ENCODE measurements around the gene LETM1. TPM values are rescaled to one million over a fixed set of nuclear protein-coding genes. Genes with fewer than 3 reads are reported as not detected.

LETM1 gene
- total and polyA plus RNA-seq, 10 donors, result 6.5 to 47.7 (median 34.7) TPM

DNA sequence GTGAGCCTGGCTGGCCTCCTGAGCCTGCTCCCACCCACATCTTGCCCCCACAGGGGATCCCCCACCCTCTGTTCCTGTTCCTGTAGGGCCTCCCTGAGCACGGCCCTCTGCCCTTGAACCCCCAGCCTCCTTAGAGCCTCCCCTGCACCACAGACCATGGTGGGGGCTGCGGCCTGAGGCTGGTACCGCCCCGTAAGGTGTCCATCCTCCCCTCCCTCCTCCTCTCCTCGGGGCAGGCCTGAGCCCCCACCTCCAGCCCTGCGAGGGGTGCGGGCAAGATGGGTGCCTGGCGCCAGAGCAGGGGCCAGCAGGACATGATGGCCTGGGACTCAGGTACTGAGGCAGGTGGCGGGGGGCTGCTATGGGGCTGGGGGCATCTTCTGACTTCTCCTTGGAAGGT is 91.3 kb downstream of the LETM1 start:
- TF ChIP-seq POLR2AphosphoS5 (IDR thresholded peaks at IDR 0.05) (no peak), POLR2A (IDR thresholded peaks at IDR 0.05) (no peak)
- TF ChIP-seq, protein P1, sequence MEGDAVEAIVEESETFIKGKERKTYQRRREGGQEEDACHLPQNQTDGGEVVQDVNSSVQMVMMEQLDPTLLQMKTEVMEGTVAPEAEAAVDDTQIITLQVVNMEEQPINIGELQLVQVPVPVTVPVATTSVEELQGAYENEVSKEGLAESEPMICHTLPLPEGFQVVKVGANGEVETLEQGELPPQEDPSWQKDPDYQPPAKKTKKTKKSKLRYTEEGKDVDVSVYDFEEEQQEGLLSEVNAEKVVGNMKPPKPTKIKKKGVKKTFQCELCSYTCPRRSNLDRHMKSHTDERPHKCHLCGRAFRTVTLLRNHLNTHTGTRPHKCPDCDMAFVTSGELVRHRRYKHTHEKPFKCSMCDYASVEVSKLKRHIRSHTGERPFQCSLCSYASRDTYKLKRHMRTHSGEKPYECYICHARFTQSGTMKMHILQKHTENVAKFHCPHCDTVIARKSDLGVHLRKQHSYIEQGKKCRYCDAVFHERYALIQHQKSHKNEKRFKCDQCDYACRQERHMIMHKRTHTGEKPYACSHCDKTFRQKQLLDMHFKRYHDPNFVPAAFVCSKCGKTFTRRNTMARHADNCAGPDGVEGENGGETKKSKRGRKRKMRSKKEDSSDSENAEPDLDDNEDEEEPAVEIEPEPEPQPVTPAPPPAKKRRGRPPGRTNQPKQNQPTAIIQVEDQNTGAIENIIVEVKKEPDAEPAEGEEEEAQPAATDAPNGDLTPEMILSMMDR (IDR thresholded peaks at IDR 0.05 in 8 of 11, conservative IDR thresholded peaks at IDR 0.05 in 3 of 11), result no peak
- Histone ChIP-seq H3K27me3 (replicated peaks in 1 of 7) (peaks cover 0 to 78% (median 30%) of the 10 kb centered on the region in 7 donors), H3K9me3 (no peaks in the 10 kb centered on the region), H3K27ac (no peak overlapping the region), H3K4me3 (no peak overlapping the region), H3K4me1 (peaks cover 7 to 64% (median 42%) of the 10 kb centered on the region in 6 donors), H3K36me3 (no peaks in the 10 kb centered on the region)
- WGBS, 5 donors, result 74 to 91% (median 87%) methylated on average over 6 to 9 of the region's 9 CpGs
- intact Hi-C loops (cut with DNase I; ENCODE audit: low total_unique reads), result no loop called here
- DNase-seq, result no peak

DNA sequence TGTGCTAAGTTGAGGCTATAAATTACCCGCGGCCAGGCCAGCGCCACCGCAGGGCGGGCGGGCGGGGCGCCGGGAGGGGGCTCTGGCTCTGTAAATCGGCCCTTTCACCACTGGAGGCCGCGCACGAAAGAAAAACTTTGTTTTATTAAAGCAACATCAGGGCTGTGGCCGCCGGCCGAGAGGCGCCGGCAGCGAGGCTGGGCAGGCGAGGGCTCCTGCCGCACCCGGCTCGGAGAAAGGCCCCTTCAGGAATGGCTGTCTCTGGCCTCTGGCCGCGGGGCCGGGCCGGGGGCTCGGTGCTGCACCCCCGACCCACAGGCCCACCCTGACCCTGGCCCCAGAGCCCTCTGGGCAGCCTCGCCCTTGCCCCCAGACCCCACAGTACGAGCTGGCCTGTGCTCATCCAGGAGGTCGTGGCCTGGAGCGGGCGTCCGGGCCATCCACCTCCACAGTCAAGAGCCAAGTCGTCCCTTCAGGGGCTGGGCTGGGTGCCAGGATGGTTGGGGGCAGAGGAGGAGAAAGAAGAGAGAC is 92.3 kb downstream of the LETM1 start:
- DNase-seq, result no peak
- Histone ChIP-seq H3K36me3 (no peaks in the 10 kb centered on the region), H3K4me1 (peaks cover 7 to 67% (median 44%) of the 10 kb centered on the region in 6 donors), H3K27me3 (replicated peaks in 1 of 7) (peaks cover 0 to 67% (median 30%) of the 10 kb centered on the region in 7 donors), H3K4me3 (peak overlapping the region in 1 of 8 donors; percentile 15), H3K9me3 (no peaks in the 10 kb centered on the region), H3K27ac (no peak overlapping the region)
- intact Hi-C loops (cut with DNase I; ENCODE audit: low total_unique reads), result no loop called here
- TF ChIP-seq, protein P1 (IDR thresholded peaks at IDR 0.05 in 8 of 11, conservative IDR thresholded peaks at IDR 0.05 in 3 of 11), result peak in 1 of 11 experiments; percentile 34
- TF ChIP-seq POLR2A (IDR thresholded peaks at IDR 0.05), result no peak
- 10 to 18% (median 16%) methylated on average over 12 to 36 of the region's 36 CpGs for WGBS, 5 donors

DNA sequence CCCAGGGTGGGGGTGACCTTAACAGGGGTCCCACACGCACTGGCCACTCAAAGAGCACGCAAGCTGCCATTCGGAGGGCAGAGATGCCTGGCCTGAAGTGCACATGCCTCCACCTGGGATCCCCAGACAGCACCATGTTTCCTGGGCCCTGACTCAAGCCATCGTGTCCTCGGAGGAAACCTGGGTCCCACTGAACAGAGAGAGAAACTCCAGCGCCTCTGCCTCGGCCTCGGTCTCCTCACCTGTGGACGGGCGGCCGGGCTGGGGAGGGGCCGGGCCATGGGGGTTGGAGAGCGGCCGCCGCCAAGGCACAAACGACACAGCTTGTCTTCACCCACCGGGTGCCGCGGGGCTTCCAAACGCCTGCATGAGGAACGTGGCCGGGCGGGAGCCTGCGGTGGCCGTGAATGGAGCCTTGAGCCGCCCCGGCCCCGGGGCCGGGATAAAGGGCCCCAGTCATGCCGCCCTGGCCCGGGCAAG is 92.8 kb downstream of the LETM1 start:
- H3K4me3 ChIP-seq, result peak overlapping the region in 1 of 8 donors; percentile 15
- no peaks in the 10 kb centered on the region for H3K36me3 ChIP-seq
- H3K27ac ChIP-seq, result no peak overlapping the region
- H3K4me1 ChIP-seq, result peaks cover 7 to 62% (median 42%) of the 10 kb centered on the region in 6 donors
- TF ChIP-seq, protein P1 (IDR thresholded peaks at IDR 0.05 in 8 of 11, conservative IDR thresholded peaks at IDR 0.05 in 3 of 11), result no peak
- TF ChIP-seq POLR2AphosphoS5 (IDR thresholded peaks at IDR 0.05) (no peak), POLR2A (IDR thresholded peaks at IDR 0.05) (no peak)
- WGBS, 5 donors, result 32 to 47% (median 34%) methylated on average over 19 to 31 of the region's 31 CpGs; no CpG with 5 or more reads in 1 of the 5 donors
- no peak for DNase-seq
- peaks cover 0 to 62% (median 26%) of the 10 kb centered on the region in 7 donors for H3K27me3 ChIP-seq (replicated peaks in 1 of 7)
- intact Hi-C loops (cut with DNase I; ENCODE audit: low total_unique reads), result no loop called here
- H3K9me3 ChIP-seq, result no peaks in the 10 kb centered on the region

DNA sequence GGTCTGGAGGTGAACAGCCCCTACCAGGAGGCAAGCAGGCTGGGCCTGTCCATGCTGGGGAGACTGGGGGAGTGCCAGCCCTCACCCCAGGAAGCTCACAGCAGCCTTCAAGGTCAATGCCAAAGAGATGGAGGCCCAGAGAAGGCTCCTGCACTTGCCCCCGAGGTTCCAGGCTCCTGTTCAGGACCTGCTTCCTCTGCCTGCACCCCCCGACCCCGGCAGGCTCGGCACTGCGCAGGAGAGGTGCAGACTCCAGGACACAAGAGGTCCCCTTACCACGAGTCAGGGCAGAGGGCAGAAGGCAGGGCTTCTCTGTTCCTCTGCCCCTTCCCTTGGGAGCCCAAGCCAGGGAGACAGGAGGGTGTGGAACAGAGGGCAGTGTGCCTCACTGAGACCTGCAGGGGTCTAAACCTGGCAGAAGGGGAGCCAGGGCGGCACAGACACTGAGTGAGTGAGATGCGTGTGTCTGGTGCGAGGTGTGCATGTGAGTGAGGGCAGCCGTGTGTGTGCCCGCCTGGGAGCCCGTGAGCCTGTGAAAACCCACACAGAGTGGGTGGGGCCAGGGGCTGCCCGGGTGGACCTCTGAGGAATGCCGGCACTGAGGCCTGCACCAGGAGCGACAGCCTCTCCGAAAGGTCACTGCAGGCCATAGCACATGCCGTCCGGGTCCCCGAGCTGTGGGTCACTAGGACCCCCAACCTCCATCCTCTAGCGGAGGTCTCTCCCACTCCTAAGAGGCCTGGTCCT is 93.5 kb downstream of the LETM1 start:
- intact Hi-C loops (cut with DNase I; ENCODE audit: low total_unique reads), result no loop called here
- Histone ChIP-seq H3K4me1 (peaks cover 7 to 56% (median 40%) of the 10 kb centered on the region in 6 donors), H3K27ac (no peak overlapping the region), H3K36me3 (no peaks in the 10 kb centered on the region), H3K4me3 (no peak overlapping the region), H3K27me3 (replicated peaks in 1 of 7) (peaks cover 0 to 56% (median 20%) of the 10 kb centered on the region in 7 donors), H3K9me3 (no peaks in the 10 kb centered on the region)
- WGBS, 5 donors, result 77 to 93% (median 81%) methylated on average over 8 to 20 of the region's 20 CpGs
- DNase-seq, result no peak
- no peak for TF ChIP-seq POLR2AphosphoS5 (IDR thresholded peaks at IDR 0.05)
- TF ChIP-seq POLR2A (IDR thresholded peaks at IDR 0.05), result no peak
- TF ChIP-seq, protein P1 (IDR thresholded peaks at IDR 0.05 in 8 of 11, conservative IDR thresholded peaks at IDR 0.05 in 3 of 11), result no peak
